ENCODE measurements around the gene NBEAL2.

NBEAL2 gene

GRCh38 chr3:47011371-47011770 is 31.9 kb downstream of the NBEAL2 start:
- H3K23ac ChIP-seq (ENCODE audit: low read length in 2 of 2): no peak overlapping the region
- no peak overlapping the region for H2AK5ac ChIP-seq (ENCODE audit: low read length, severe bottlenecking)
- H3K14ac ChIP-seq (ENCODE audit: low read length in 2 of 2): no peak overlapping the region
- H3K27me3 ChIP-seq (ENCODE audit: control insufficient read depth in 1 of 2, insufficient read depth in 1 of 2, low read length in 2 of 2): no peaks in the 10 kb centered on the region
- H3K18ac ChIP-seq (ENCODE audit: low read depth in 1 of 2, low read length in 2 of 2): no peak overlapping the region
- no peaks in the 10 kb centered on the region for H3K9me3 ChIP-seq (ENCODE audit: control insufficient read depth, low read length)
- H3K36me3 ChIP-seq (ENCODE audit: control insufficient read depth in 1 of 2, insufficient read depth in 2 of 2, low read depth in 1 of 2, low read length in 2 of 2): peaks cover 23 to 50% of the 10 kb centered on the region in 2 experiments
- 98% methylated on average over 6 of the region's 6 CpGs for WGBS
- peaks cover 15% of the 10 kb centered on the region for H3K79me1 ChIP-seq (replicated peaks; ENCODE audit: low read length, poor library complexity, severe bottlenecking)
- H4K91ac ChIP-seq (ENCODE audit: low read length): no peak overlapping the region
- H3K4me1 ChIP-seq (ENCODE audit: control insufficient read depth, insufficient read depth, low read depth, low read length): peaks cover 21% of the 10 kb centered on the region
- no peak overlapping the region for H4K8ac ChIP-seq (ENCODE audit: low read length)
- H2BK15ac ChIP-seq (ENCODE audit: low read depth, poor library complexity, severe bottlenecking): no peak overlapping the region
- no peak for DNase-seq
- H2BK120ac ChIP-seq (ENCODE audit: low read depth, low read length): no peak overlapping the region
- H3K27ac ChIP-seq (ENCODE audit: low read length, poor library complexity, severe bottlenecking): no peak overlapping the region
- no peak overlapping the region for H2AFZ ChIP-seq (ENCODE audit: low read depth, low read length)
- H3K9ac ChIP-seq (ENCODE audit: low read length): no peak overlapping the region
- H3K4ac ChIP-seq (ENCODE audit: low read depth in 1 of 2, low read length in 2 of 2): no peak overlapping the region
- H3K4me3 ChIP-seq (ENCODE audit: insufficient read depth in 1 of 2, low read depth in 1 of 2, low read length in 2 of 2): no peak overlapping the region
- H3K4me2 ChIP-seq (ENCODE audit: low read length, poor library complexity, severe bottlenecking): no peak overlapping the region
- H2BK5ac ChIP-seq (ENCODE audit: low read depth, low read length, poor library complexity, severe bottlenecking): no peak overlapping the region
- no peak overlapping the region for H2BK12ac ChIP-seq (ENCODE audit: low read length in 2 of 2)

- Histone ChIP-seq H3K18ac (ENCODE audit: low read depth in 1 of 2, low read length in 2 of 2) (no peak overlapping the region), H3K4me1 (ENCODE audit: control insufficient read depth, insufficient read depth, low read depth, low read length) (peaks cover 32% of the 10 kb centered on the region), H3K14ac (ENCODE audit: low read length in 2 of 2) (no peak overlapping the region), H2AK5ac (ENCODE audit: low read length, severe bottlenecking) (no peak overlapping the region), H3K27ac (ENCODE audit: low read length, poor library complexity, severe bottlenecking) (no peak overlapping the region), H2BK5ac (ENCODE audit: low read depth, low read length, poor library complexity, severe bottlenecking) (no peak overlapping the region), H3K4me2 (ENCODE audit: low read length, poor library complexity, severe bottlenecking) (no peak overlapping the region), H2BK15ac (ENCODE audit: low read depth, poor library complexity, severe bottlenecking) (no peak overlapping the region), H3K9me3 (ENCODE audit: control insufficient read depth, low read length) (no peaks in the 10 kb centered on the region), H3K4ac (ENCODE audit: low read depth in 1 of 2, low read length in 2 of 2) (no peak overlapping the region), H3K4me3 (ENCODE audit: insufficient read depth in 1 of 2, low read depth in 1 of 2, low read length in 2 of 2) (no peak overlapping the region), H3K27me3 (ENCODE audit: control insufficient read depth in 1 of 2, insufficient read depth in 1 of 2, low read length in 2 of 2) (no peaks in the 10 kb centered on the region), H3K36me3 (ENCODE audit: control insufficient read depth in 1 of 2, insufficient read depth in 2 of 2, low read depth in 1 of 2, low read length in 2 of 2) (peaks cover 35 to 54% of the 10 kb centered on the region in 2 experiments), H4K8ac (ENCODE audit: low read length) (no peak overlapping the region), H2BK12ac (ENCODE audit: low read length in 2 of 2) (no peak overlapping the region), H3K23ac (ENCODE audit: low read length in 2 of 2) (no peak overlapping the region), H4K91ac (ENCODE audit: low read length) (no peak overlapping the region), H3K9ac (ENCODE audit: low read length) (no peak overlapping the region), H2BK120ac (ENCODE audit: low read depth, low read length) (no peak overlapping the region), H2AFZ (ENCODE audit: low read depth, low read length) (no peak overlapping the region), H3K79me1 (replicated peaks; ENCODE audit: low read length, poor library complexity, severe bottlenecking) (peaks cover 17% of the 10 kb centered on the region)
- WGBS: 92% methylated on average over 8 of the region's 10 CpGs
- no peak for DNase-seq
Observed at GRCh38 chr3:47012342-47013230, 33.1 kb downstream of the NBEAL2 start.

- Histone ChIP-seq H3K4me3 (ENCODE audit: insufficient read depth in 1 of 2, low read depth in 1 of 2, low read length in 2 of 2) (no peak overlapping the region), H3K4me2 (ENCODE audit: low read length, poor library complexity, severe bottlenecking) (no peak overlapping the region), H3K27me3 (ENCODE audit: control insufficient read depth in 1 of 2, insufficient read depth in 1 of 2, low read length in 2 of 2) (no peaks in the 10 kb centered on the region), H2BK12ac (ENCODE audit: low read length in 2 of 2) (no peak overlapping the region), H3K14ac (ENCODE audit: low read length in 2 of 2) (no peak overlapping the region), H4K8ac (ENCODE audit: low read length) (no peak overlapping the region), H3K23ac (ENCODE audit: low read length in 2 of 2) (no peak overlapping the region), H3K79me1 (replicated peaks; ENCODE audit: low read length, poor library complexity, severe bottlenecking) (peaks cover 17% of the 10 kb centered on the region), H2AFZ (ENCODE audit: low read depth, low read length) (no peak overlapping the region), H4K91ac (ENCODE audit: low read length) (no peak overlapping the region), H2BK15ac (ENCODE audit: low read depth, poor library complexity, severe bottlenecking) (no peak overlapping the region), H2AK5ac (ENCODE audit: low read length, severe bottlenecking) (no peak overlapping the region), H3K4ac (ENCODE audit: low read depth in 1 of 2, low read length in 2 of 2) (no peak overlapping the region), H3K4me1 (ENCODE audit: control insufficient read depth, insufficient read depth, low read depth, low read length) (peaks cover 36% of the 10 kb centered on the region), H3K9me3 (ENCODE audit: control insufficient read depth, low read length) (no peaks in the 10 kb centered on the region), H3K18ac (ENCODE audit: low read depth in 1 of 2, low read length in 2 of 2) (no peak overlapping the region), H2BK5ac (ENCODE audit: low read depth, low read length, poor library complexity, severe bottlenecking) (no peak overlapping the region), H3K27ac (ENCODE audit: low read length, poor library complexity, severe bottlenecking) (no peak overlapping the region), H2BK120ac (ENCODE audit: low read depth, low read length) (no peak overlapping the region), H3K36me3 (ENCODE audit: control insufficient read depth in 1 of 2, insufficient read depth in 2 of 2, low read depth in 1 of 2, low read length in 2 of 2) (peaks cover 42 to 52% of the 10 kb centered on the region in 2 experiments), H3K9ac (ENCODE audit: low read length) (no peak overlapping the region)
- 97% methylated on average over 2 of the region's 3 CpGs for WGBS
- no peak for DNase-seq
Observed at GRCh38 chr3:47013231-47013630, 33.8 kb downstream of the NBEAL2 start.

DNA sequence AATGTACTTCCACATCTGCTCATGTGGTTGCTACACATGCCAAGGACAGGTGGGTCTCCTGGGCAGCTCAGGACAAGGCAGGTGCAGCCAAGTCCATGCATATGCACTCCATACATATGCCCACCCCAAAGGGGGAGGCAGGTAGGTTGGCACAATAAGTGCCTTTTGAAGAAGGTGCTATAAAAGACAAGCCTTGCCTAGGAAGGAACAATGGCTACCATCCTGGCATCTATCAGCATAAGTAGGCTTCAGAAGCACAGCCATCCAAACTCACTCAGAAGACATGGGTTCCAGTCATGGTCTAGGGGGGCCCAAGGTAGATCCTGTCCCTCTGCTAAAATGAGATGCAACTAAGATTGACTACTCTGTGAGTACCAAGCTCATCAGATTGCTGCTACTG is 34.6 kb downstream of the NBEAL2 start:
- Histone ChIP-seq H3K27me3 (ENCODE audit: control insufficient read depth in 1 of 2, insufficient read depth in 1 of 2, low read length in 2 of 2) (no peaks in the 10 kb centered on the region), H2AK5ac (ENCODE audit: low read length, severe bottlenecking) (no peak overlapping the region), H3K36me3 (ENCODE audit: control insufficient read depth in 1 of 2, insufficient read depth in 2 of 2, low read depth in 1 of 2, low read length in 2 of 2) (peaks cover 47 to 50% of the 10 kb centered on the region in 2 experiments), H3K18ac (ENCODE audit: low read depth in 1 of 2, low read length in 2 of 2) (no peak overlapping the region), H4K8ac (ENCODE audit: low read length) (no peak overlapping the region), H3K27ac (ENCODE audit: low read length, poor library complexity, severe bottlenecking) (no peak overlapping the region), H3K14ac (ENCODE audit: low read length in 2 of 2) (no peak overlapping the region), H2AFZ (ENCODE audit: low read depth, low read length) (no peak overlapping the region), H2BK12ac (ENCODE audit: low read length in 2 of 2) (no peak overlapping the region), H3K23ac (ENCODE audit: low read length in 2 of 2) (no peak overlapping the region), H3K9me3 (ENCODE audit: control insufficient read depth, low read length) (no peaks in the 10 kb centered on the region), H4K91ac (ENCODE audit: low read length) (no peak overlapping the region), H3K79me1 (replicated peaks; ENCODE audit: low read length, poor library complexity, severe bottlenecking) (peaks cover 17% of the 10 kb centered on the region), H3K4me3 (ENCODE audit: insufficient read depth in 1 of 2, low read depth in 1 of 2, low read length in 2 of 2) (no peak overlapping the region), H3K4me1 (ENCODE audit: control insufficient read depth, insufficient read depth, low read depth, low read length) (peaks cover 33% of the 10 kb centered on the region), H2BK15ac (ENCODE audit: low read depth, poor library complexity, severe bottlenecking) (no peak overlapping the region), H2BK120ac (ENCODE audit: low read depth, low read length) (no peak overlapping the region), H3K4me2 (ENCODE audit: low read length, poor library complexity, severe bottlenecking) (no peak overlapping the region), H3K9ac (ENCODE audit: low read length) (no peak overlapping the region), H3K4ac (ENCODE audit: low read depth in 1 of 2, low read length in 2 of 2) (no peak overlapping the region), H2BK5ac (ENCODE audit: low read depth, low read length, poor library complexity, severe bottlenecking) (no peak overlapping the region)
- DNase-seq: no peak

Data from mesenchymal stem cell (in vitro differentiated cells and primary cell).